DMS53 (cell line): Measurements from ENCODE around the gene BICC1.

ENCODE experiments used
- DNase-seq: peaks from one replicate; lab custom pipeline; 2025; lab: John Stamatoyannopoulos, UW

BICC1 gene

GRCh38 chr10:58516119-58516518, 3.4 kb downstream of the BICC1 start:
- DNase-seq, result no peak

GRCh38 chr10:58516671-58517070, 4.0 kb downstream of the BICC1 start:
- no peak for DNase-seq

GRCh38 chr10:58517081-58517480, 4.4 kb downstream of the BICC1 start:
- peak; percentile 3 for DNase-seq

GRCh38 chr10:58517491-58518355, 5.1 kb downstream of the BICC1 start:
- no peak for DNase-seq

- no peak for DNase-seq
Observed at GRCh38 chr10:58518775-58519174, 6.1 kb downstream of the BICC1 start.

- no peak for DNase-seq
Observed at GRCh38 chr10:58529077-58529728, 16.5 kb downstream of the BICC1 start.

GRCh38 chr10:58531084-58531695, 18.5 kb downstream of the BICC1 start:
- peak; percentile 82 for DNase-seq

GRCh38 chr10:58535311-58535710, 22.6 kb downstream of the BICC1 start:
- DNase-seq, result no peak

GRCh38 chr10:58543141-58543540, 30.5 kb downstream of the BICC1 start:
- no peak for DNase-seq

- DNase-seq, result no peak
Observed at GRCh38 chr10:58544135-58544534, 31.5 kb downstream of the BICC1 start.

GRCh38 chr10:58545427-58545826, 32.8 kb downstream of the BICC1 start:
- no peak for DNase-seq

- no peak for DNase-seq
Observed at GRCh38 chr10:58546137-58546536, 33.5 kb downstream of the BICC1 start.

GRCh38 chr10:58546722-58547445, 34.2 kb downstream of the BICC1 start:
- DNase-seq, result no peak

GRCh38 chr10:58547963-58548362, 35.3 kb downstream of the BICC1 start:
- no peak for DNase-seq

- no peak for DNase-seq
Observed at GRCh38 chr10:58554316-58554715, 41.6 kb downstream of the BICC1 start.

- peak; percentile 27 for DNase-seq
Observed at GRCh38 chr10:58555170-58555929, 42.7 kb downstream of the BICC1 start.

GRCh38 chr10:58555930-58556311, 43.2 kb downstream of the BICC1 start:
- no peak for DNase-seq

GRCh38 chr10:58556516-58557165, 44.0 kb downstream of the BICC1 start:
- peak; percentile 11 for DNase-seq

GRCh38 chr10:58557714-58558113, 45.0 kb downstream of the BICC1 start:
- DNase-seq, result no peak

GRCh38 chr10:58560068-58560467, 47.4 kb downstream of the BICC1 start:
- DNase-seq, result no peak

GRCh38 chr10:58565271-58565670, 52.6 kb downstream of the BICC1 start:
- DNase-seq, result no peak
